NCI-H2081 treated with DMSO at 0.1 percent for 48 hours (cell line): ENCODE data around the gene IPP.
"Not testable (repeated sequence)": the region's sequence is repeated elsewhere in the genome, so short reads cannot be mapped to it uniquely, and the experiment has no call there.

ENCODE experiments used
- DNase-seq: peaks from one replicate; lab custom pipeline; 2025; lab: John Stamatoyannopoulos, UW

The IPP gene

GRCh38 chr1:45684402-45684801 is 66.1 kb downstream of the IPP start:
- no peak for DNase-seq

DNA sequence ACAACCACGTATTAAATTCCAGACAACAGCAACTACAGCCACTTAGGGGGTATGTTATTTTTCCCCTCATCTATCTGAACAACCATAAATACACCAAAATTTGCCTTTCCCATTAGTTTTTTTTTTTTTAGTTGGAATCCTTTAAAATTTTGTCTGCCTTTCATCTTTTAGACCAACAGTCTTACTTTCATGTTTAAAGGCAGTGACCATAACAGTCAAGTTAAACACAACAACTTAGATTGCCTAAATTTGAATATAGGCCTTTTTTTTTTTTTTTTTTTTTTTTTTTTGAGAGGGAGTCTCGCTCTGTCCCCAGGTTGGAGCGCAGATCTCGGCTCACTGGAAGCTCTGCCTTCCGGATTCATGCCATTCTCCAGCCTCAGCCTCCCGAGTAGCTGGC is 67.5 kb downstream of the IPP start:
- DNase-seq, result no peak

GRCh38 chr1:45679123-45679522 is 71.3 kb downstream of the IPP start:
- no peak for DNase-seq

GRCh38 chr1:45678489-45678888 is 72.0 kb downstream of the IPP start:
- no peak for DNase-seq

DNA sequence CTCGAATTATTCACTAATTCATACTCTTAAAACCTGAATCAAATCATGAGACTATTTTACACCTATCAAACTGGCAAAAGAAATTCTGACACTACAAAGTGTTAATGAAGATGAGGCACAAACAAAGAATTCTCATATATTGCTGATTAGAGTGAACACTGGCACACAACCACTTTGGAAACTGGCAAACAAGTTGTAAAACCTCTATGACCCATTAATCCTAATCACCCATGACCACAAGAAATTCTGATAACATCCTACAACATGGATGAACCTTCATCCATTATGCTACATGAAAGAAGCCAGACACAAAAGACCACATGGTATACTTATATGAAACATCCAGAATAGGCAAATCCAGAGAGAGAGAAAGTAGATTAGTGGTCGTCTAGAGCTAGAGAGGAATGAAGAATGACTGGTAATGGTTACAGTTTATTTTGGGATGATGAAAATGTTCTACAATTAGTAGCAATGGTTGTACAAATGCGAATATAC is 72.7 kb downstream of the IPP start:
- DNase-seq, result no peak

- DNase-seq, result not testable (repeated sequence)
Measured at GRCh38 chr1:45676553-45676952, 73.9 kb downstream of the IPP start.

DNA sequence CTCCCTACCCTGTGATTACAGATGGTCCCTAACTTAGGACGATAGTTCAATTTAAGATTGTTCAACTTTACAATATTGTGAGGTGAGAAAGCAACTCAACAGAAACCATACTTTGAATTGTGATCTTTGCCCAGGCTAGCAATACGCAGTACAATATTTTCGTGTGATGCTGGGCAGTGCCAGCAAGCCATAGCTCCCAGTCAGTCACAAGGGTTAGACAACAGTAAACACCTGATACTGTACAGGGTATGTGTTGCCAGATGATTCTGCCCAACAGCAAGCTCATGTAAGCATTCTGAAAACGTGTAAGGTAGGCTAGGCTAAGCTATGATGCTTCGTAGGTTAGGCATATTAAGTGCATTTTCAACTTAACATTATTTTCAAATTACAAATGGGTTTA is 76.0 kb downstream of the IPP start:
- DNase-seq, result no peak

GRCh38 chr1:45673956-45674355 is 76.5 kb downstream of the IPP start:
- no peak for DNase-seq

DNA sequence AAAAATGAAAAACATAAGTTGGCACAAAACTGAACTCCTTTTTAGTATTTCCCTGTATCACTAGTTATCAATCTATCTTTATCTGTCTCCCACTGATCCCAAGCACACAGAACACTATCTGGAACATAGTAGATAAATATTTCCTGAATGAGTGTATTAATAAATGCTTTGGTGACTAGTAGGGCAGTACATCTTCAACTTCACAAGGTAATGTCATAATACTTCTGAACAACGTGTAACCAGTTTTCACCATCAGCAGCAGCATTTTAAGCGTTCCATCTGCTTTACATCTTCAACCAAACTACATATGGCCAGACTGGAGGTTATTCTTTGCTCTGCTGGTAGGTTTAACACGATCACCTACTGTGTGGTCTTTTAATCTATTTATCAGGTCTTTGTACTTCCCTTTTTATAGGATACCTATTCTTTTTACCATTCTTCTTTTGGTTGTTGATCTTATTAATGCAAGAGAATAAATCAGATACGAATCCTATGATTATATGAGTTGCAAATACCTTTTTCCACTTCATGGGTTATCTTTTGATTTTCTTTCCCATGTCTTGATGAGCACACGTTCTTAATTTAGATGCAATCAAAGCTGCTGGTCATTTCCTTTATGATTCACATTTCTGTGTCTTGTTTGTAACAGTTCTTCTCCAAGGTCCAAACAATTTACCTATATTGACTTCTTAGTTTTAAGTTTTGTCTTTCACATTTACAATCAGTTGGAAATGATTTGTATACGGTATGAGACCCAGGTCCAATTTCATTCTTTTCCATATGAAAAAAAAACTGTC is 80.4 kb downstream of the IPP start:
- DNase-seq, result no peak

GRCh38 chr1:45669379-45669778 is 81.1 kb downstream of the IPP start:
- DNase-seq, result no peak

DNA sequence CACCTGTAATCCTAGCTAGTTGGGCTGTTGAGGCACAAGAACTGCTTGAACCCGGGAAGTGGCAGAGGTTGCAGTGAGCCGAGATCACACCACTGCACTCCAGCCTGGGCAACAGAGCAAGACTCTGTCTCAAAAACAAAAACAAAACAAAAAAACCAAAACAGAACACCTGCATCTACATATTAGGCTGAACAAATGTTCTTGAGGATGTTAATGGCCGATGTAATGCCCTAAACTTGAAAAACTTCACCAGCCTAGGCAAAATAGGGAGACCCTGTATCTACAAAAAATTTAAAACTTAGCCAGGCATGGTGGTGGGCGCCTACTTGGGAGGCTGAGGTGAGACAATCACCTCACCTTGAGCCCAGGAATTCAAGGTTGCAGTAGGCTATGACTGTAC is 81.9 kb downstream of the IPP start:
- DNase-seq, result no peak

DNA sequence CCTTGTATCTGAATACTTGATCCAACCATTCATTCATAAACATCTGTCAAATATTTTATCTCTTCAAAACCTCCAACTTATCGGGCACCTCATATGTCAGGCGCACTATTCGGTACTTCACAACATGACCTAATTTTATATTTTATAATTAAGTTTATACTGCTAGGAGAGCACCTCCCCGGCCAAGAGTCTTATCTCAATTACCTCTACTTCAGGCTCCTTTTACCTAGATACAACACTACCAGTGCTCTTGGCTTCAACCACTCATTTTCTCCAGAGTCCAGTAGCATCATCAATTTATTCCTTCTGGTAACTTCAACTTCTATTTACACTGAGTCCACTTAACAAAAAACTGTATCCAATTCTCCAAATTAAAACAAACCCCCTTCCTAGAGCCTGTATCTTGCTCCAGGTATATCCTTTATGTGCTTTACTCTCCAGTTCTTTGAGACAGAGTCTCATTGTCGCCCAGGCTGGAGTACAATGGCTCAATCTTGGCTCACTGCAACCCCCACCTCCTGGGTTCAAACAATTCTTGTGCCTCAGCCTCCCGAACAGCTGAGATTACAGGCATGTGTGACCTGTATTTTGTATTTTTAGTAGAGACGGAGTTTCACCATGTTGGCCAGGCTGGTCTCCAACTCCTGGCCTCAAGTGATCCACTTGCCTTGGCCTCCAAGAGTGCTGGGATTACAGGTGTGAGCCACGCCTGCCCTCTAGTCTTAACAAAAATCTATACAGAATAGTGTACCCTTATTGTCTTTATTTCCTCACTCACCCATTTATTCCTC is 82.9 kb downstream of the IPP start:
- no peak for DNase-seq

GRCh38 chr1:45666836-45667235 is 83.6 kb downstream of the IPP start:
- no peak for DNase-seq

DNA sequence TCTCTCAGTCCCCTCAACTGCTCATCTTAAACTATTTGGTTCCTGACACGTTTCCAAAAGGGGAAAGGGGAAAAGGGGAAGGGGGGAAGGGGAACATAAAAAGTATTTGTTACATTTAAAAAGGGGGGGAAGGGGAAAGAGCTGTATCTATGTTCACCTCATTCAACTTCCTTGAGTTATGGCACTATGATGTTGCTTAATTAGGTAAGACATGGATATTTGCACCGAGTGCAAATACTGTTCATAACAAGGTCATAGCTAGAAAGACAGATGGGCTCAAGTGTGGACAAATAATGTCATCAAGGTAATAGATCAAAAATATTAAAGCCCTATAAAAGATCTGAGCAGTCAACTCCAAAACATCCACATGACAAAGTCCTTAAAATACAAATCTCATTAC is 90.1 kb downstream of the IPP start:
- DNase-seq, result no peak

- DNase-seq, result no peak
Measured at GRCh38 chr1:45659222-45659621, 91.2 kb downstream of the IPP start.

DNA sequence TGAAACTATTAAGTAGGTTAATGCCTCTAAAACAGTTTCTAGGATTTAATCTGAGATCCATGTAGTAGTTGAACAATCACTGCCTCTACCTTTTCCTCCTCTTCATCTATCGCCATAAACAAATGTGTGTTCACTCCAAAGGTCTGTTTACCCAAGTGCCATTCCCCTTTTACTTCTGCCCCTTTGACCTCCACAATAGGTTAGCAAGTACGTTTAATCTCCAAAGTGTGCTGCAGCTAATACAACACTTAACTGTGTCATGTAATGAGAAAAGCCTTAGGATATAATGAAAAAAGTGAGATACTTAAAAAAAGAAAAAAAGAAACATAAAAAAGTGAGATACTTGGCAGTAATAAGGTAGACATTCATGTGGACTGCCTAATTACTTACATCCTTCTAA is 92.3 kb downstream of the IPP start:
- no peak for DNase-seq

GRCh38 chr1:45656573-45657226 is 93.8 kb downstream of the IPP start:
- no peak for DNase-seq

- DNase-seq, result no peak
Measured at GRCh38 chr1:45654540-45655280, 95.7 kb downstream of the IPP start.
